HEK293 (cell line): ENCODE results near the gene GTSE1.

ENCODE experiments used
- CTCF ChIA-PET: fragments of 350-600 bp; formaldehyde crosslinking; extraction: SDS; loops from one replicate; lab custom pipeline; 2021; ENCODE audit warnings: antibody characterized with exemption; lab: Yijun Ruan, JAX
- POLR2A ChIA-PET: fragments of 300-600 bp; formaldehyde crosslinking; extraction: SDS; loops from one replicate; lab custom pipeline; 2020; ENCODE audit warnings: antibody characterized with exemption, inconsistent platforms; lab: Yijun Ruan, JAX
- H3K27ac ChIP-seq: fragments of 200-500 bp; sonication (Bioruptor generic); 2 replicates; pipeline ENCODE4 v1.5.1; 2014; ENCODE audit warnings: low read depth, low read length, control low read depth, inconsistent platforms; ENCODE audit errors: extremely low read depth
- H3K36me3 ChIP-seq, 2 experiments: fragments of 200-500 bp in 1 of 2; sonication (Bioruptor generic) in 1 of 2; 1 replicate in 1 of 2; 2 replicates in 1 of 2; pipeline ENCODE4 v1.5.1; 2014 to 2017; ENCODE audit warnings: inconsistent platforms in 2 of 2, low read length in 2 of 2; ENCODE audit not compliant: control insufficient read depth in 2 of 2, insufficient read depth in 1 of 2
- H3K4me1 ChIP-seq: fragments of 200-500 bp; sonication (Bioruptor generic); 2 replicates; pipeline ENCODE4 v1.5.1; 2014; ENCODE audit warnings: mild to moderate bottlenecking, low read length, inconsistent platforms; ENCODE audit not compliant: control insufficient read depth, insufficient read depth
- H3K4me3 ChIP-seq: 2 replicates; pipeline ENCODE4 v1.5.1; 2011; ENCODE audit warnings: low read depth, mild to moderate bottlenecking, control low read depth, low read length, moderate library complexity
- H3K9me3 ChIP-seq: fragments of 200-500 bp; sonication (Bioruptor generic); 2 replicates; pipeline ENCODE4 v1.5.1; 2014; ENCODE audit warnings: low read depth, low read length, inconsistent platforms; ENCODE audit not compliant: control insufficient read depth, insufficient read depth
- BCL11B ChIP-seq: fragments of 450-650 bp; formaldehyde crosslinking; IDR thresholded peaks from 2 replicates; pipeline ENCODE4 v1.5.1; 2016; ENCODE audit warnings: low read depth, missing biosample characterization, missing genetic modification characterization
- GFI1B ChIP-seq: fragments of 450-650 bp; formaldehyde crosslinking; IDR thresholded peaks from 2 replicates; pipeline ENCODE4 v1.5.1; 2016; ENCODE audit warnings: missing biosample characterization, missing genetic modification characterization
- GLI2 ChIP-seq: fragments of 450-650 bp; formaldehyde crosslinking; IDR thresholded peaks from 2 replicates; pipeline ENCODE4; 2017; ENCODE audit warnings: missing biosample characterization, missing genetic modification characterization, low read depth, borderline replicate concordance
- KLF1 ChIP-seq: fragments of 450-650 bp; formaldehyde crosslinking; IDR thresholded peaks from 2 replicates; pipeline ENCODE4 v1.5.1; 2016; ENCODE audit warnings: missing biosample characterization, missing genetic modification characterization
- KLF8 ChIP-seq: fragments of 450-650 bp; formaldehyde crosslinking; IDR thresholded peaks from 2 replicates; pipeline ENCODE4 v1.5.1; 2016; ENCODE audit warnings: missing biosample characterization, missing genetic modification characterization
- MYNN ChIP-seq: fragments of 450-650 bp; formaldehyde crosslinking; IDR thresholded peaks from 2 replicates; pipeline ENCODE4 v1.5.1; 2016; ENCODE audit warnings: missing biosample characterization, missing genetic modification characterization, borderline replicate concordance
- PRDM2 ChIP-seq: fragments of 450-650 bp; formaldehyde crosslinking; IDR thresholded peaks from 2 replicates; pipeline ENCODE4 v1.5.1; 2016; ENCODE audit warnings: missing biosample characterization, missing genetic modification characterization, borderline replicate concordance
- SALL2 ChIP-seq: fragments of 450-650 bp; formaldehyde crosslinking; IDR thresholded peaks from 2 replicates; pipeline ENCODE4 v1.5.0; 2017; ENCODE audit warnings: missing biosample characterization, mild to moderate bottlenecking, missing genetic modification characterization, borderline replicate concordance
- SETDB1 ChIP-seq: IDR thresholded peaks from one replicate; pipeline ENCODE4 v1.6.1; 2017; ENCODE audit warnings: mild to moderate bottlenecking, low read length, moderate library complexity, mixed read lengths; ENCODE audit not compliant: insufficient read length
- TRIM28 ChIP-seq: IDR thresholded peaks from 2 replicates; pipeline ENCODE4 v1.6.1; 2011; ENCODE audit warnings: low read length, control low read depth, borderline replicate concordance
- ZBTB48 ChIP-seq: fragments of 450-650 bp; formaldehyde crosslinking; IDR thresholded peaks from 2 replicates; pipeline ENCODE4 v1.5.1; 2016; ENCODE audit warnings: missing biosample characterization, missing genetic modification characterization
- ZBTB7A ChIP-seq: fragments of 450-650 bp; formaldehyde crosslinking; IDR thresholded peaks from 2 replicates; pipeline ENCODE4 v1.5.1; 2016; ENCODE audit warnings: low read depth, missing biosample characterization, missing genetic modification characterization
- ZNF133 ChIP-seq: fragments of 450-650 bp; formaldehyde crosslinking; IDR thresholded peaks from 2 replicates; pipeline ENCODE4 v1.5.1; 2016; ENCODE audit warnings: missing biosample characterization, missing genetic modification characterization
- ZNF184 ChIP-seq: fragments of 450-650 bp; IDR thresholded peaks from 2 replicates; pipeline ENCODE4 v1.5.1; 2018; ENCODE audit warnings: missing biosample characterization, mild to moderate bottlenecking, missing genetic modification characterization
- ZNF366 ChIP-seq: fragments of 450-650 bp; formaldehyde crosslinking; conservative IDR thresholded peaks from 2 replicates; pipeline ENCODE4 v1.5.1; 2016; ENCODE audit warnings: missing biosample characterization, missing genetic modification characterization
- ZNF37A ChIP-seq: fragments of 450-650 bp; IDR thresholded peaks from 2 replicates; pipeline ENCODE4 v1.5.1; 2018; ENCODE audit warnings: missing biosample characterization, missing genetic modification characterization
- ZNF398 ChIP-seq: fragments of 450-650 bp; formaldehyde crosslinking; IDR thresholded peaks from 2 replicates; pipeline ENCODE4 v1.5.1; 2017; ENCODE audit warnings: missing biosample characterization, missing genetic modification characterization
- ZNF501 ChIP-seq: fragments of 450-650 bp; formaldehyde crosslinking; IDR thresholded peaks from 2 replicates; pipeline ENCODE4 v1.5.1; 2016; ENCODE audit warnings: missing biosample characterization, missing genetic modification characterization
- ZNF658 ChIP-seq: fragments of 450-650 bp; formaldehyde crosslinking; IDR thresholded peaks from 2 replicates; pipeline ENCODE4; 2016; ENCODE audit warnings: missing biosample characterization, missing genetic modification characterization
- ZNF76 ChIP-seq: fragments of 450-650 bp; formaldehyde crosslinking; IDR thresholded peaks from 2 replicates; pipeline ENCODE4; 2016; ENCODE audit warnings: low read depth, missing biosample characterization, missing genetic modification characterization, borderline replicate concordance
- TF ChIP-seq, protein P1 (sequence below): fragments of 450-650 bp; IDR thresholded peaks from 2 replicates; pipeline ENCODE4 v1.5.1; 2018; ENCODE audit warnings: missing biosample characterization, missing genetic modification characterization
- TF ChIP-seq, protein P2 (sequence below): fragments of 450-650 bp; formaldehyde crosslinking; IDR thresholded peaks from 2 replicates; pipeline ENCODE4 v1.5.1; 2016; ENCODE audit warnings: missing biosample characterization, missing genetic modification characterization

GTSE1 gene

DNA sequence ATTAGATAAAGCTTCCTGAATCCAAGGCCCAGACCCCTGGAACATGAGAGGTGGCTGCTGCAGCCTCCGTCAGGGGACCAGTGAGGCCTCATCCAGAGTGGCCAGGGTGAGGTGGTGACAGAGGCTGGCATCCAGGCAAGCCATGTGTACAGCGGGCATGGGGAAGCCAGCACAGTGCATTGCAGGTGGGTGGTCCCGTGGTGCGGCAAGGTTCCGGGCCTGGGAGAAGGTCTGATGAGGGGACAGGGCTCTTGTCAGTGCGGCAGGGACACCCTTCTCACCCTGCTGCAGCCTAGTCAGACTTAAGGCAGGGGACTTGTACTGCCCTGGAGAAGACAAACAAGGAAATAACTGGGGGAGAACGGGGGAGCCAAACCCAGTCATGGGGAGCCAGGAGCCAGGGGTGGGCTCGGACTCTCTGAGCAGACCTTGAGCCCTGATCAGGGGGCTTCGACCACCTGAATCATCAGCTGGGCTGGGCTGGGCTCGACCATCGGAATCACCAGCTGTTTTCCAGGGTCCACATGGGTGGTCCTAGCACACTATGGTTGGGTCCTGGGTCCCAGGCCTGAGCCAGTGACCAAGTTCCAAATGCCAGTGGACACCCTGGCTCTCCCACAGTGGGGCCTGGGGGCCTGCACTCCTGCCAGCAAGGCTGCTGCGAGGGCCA, 23.8 kb upstream of the GTSE1 start:
- no peak for TF ChIP-seq ZNF76
- no peak for TF ChIP-seq KLF8 (tag by site-specific recombination)
- TF ChIP-seq ZBTB7A (tag by site-specific recombination) = no peak
- no peak for TF ChIP-seq GFI1B (tag by site-specific recombination)
- TF ChIP-seq TRIM28 = no peak
- no peak for TF ChIP-seq ZNF37A
- TF ChIP-seq SALL2 (tag by site-specific recombination) = no peak
- TF ChIP-seq ZNF184 (tag by site-specific recombination) = no peak
- no peak for TF ChIP-seq ZNF501
- no peak for TF ChIP-seq MYNN (tag by site-specific recombination)
- no peak for TF ChIP-seq ZNF658 (tag by site-specific recombination)
- no peak for TF ChIP-seq SETDB1
- TF ChIP-seq ZNF133 (tag by site-specific recombination) = no peak
- TF ChIP-seq, protein P1, sequence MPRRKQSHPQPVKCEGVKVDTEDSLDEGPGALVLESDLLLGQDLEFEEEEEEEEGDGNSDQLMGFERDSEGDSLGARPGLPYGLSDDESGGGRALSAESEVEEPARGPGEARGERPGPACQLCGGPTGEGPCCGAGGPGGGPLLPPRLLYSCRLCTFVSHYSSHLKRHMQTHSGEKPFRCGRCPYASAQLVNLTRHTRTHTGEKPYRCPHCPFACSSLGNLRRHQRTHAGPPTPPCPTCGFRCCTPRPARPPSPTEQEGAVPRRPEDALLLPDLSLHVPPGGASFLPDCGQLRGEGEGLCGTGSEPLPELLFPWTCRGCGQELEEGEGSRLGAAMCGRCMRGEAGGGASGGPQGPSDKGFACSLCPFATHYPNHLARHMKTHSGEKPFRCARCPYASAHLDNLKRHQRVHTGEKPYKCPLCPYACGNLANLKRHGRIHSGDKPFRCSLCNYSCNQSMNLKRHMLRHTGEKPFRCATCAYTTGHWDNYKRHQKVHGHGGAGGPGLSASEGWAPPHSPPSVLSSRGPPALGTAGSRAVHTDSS (tag by site-specific recombination) = no peak
- Histone ChIP-seq H3K36me3 (peaks cover 20 to 76% of the 10 kb centered on the region in 2 experiments), H3K9me3 (no peaks in the 10 kb centered on the region), H3K4me3 (no peak overlapping the region), H3K4me1 (no peaks in the 10 kb centered on the region), H3K27ac (no peak overlapping the region)
- ChIA-PET CTCF (interaction anchor here (0.6 kb wide), 1 partner anchor 833 kb away, joined by 3 read pairs; no protein-coding TSS in a partner anchor), POLR2A (no interaction called here)

GRCh38 chr22:46273432-46274148, 23.1 kb upstream of the GTSE1 start:
- H3K36me3 ChIP-seq = peaks cover 20 to 83% of the 10 kb centered on the region in 2 experiments
- H3K27ac ChIP-seq = no peak overlapping the region
- POLR2A ChIA-PET = no interaction called here
- no peaks in the 10 kb centered on the region for H3K9me3 ChIP-seq
- TF ChIP-seq ZBTB48 (no peak), PRDM2 (no peak), BCL11B (tag by site-specific recombination) (no peak), KLF1 (no peak), ZNF366 (tag by site-specific recombination) (no peak), GLI2 (tag by site-specific recombination) (no peak), ZNF398 (tag by site-specific recombination) (no peak)
- TF ChIP-seq, protein P2, sequence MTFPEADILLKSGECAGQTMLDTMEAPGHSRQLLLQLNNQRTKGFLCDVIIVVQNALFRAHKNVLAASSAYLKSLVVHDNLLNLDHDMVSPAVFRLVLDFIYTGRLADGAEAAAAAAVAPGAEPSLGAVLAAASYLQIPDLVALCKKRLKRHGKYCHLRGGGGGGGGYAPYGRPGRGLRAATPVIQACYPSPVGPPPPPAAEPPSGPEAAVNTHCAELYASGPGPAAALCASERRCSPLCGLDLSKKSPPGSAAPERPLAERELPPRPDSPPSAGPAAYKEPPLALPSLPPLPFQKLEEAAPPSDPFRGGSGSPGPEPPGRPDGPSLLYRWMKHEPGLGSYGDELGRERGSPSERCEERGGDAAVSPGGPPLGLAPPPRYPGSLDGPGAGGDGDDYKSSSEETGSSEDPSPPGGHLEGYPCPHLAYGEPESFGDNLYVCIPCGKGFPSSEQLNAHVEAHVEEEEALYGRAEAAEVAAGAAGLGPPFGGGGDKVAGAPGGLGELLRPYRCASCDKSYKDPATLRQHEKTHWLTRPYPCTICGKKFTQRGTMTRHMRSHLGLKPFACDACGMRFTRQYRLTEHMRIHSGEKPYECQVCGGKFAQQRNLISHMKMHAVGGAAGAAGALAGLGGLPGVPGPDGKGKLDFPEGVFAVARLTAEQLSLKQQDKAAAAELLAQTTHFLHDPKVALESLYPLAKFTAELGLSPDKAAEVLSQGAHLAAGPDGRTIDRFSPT (tag by site-specific recombination) = no peak
- no peak overlapping the region for H3K4me3 ChIP-seq
- H3K4me1 ChIP-seq = no peaks in the 10 kb centered on the region
- CTCF ChIA-PET = no interaction called here
